ENCODE results near the gene PTK7. TPM values are rescaled to one million over a fixed set of nuclear protein-coding genes. Genes with fewer than 3 reads are reported as not detected.

PTK7 gene
- total RNA-seq, 1 experiment from 2014 or later: 42.6 TPM

GRCh38 chr6:43125555-43125954 is 49.4 kb downstream of the PTK7 start:
- ChIA-PET POLR2A (interaction anchor here (0.8 to 1.5 kb wide), 7 partner anchors 10 to 111 kb away, joined by 3 to 6 read pairs (median 3); partner anchors contain the start of genes CUL9 and KLHDC3), CTCF (interaction anchor here (0.6 to 1.8 kb wide), 6 partner anchors 18 to 345 kb away, joined by 3 to 8 read pairs (median 4); partner anchors contain the start of gene CUL7)
- H3K36me3 Mint-ChIP-seq (ENCODE audit: insufficient read depth, unreplicated experiment): peaks cover 6% of the 10 kb centered on the region
- intact Hi-C loops (cut with micrococcal nuclease): no loop called here
- DNase-seq (ENCODE audit: unreplicated experiment): no peak
- BruUV-seq (replicated peaks): no TSS peak
- peaks cover 41% of the 10 kb centered on the region for H3K4me1 Mint-ChIP-seq (ENCODE audit: insufficient read depth, unreplicated experiment)
- no peaks in the 10 kb centered on the region for H3K9me3 Mint-ChIP-seq (ENCODE audit: unreplicated experiment)
- no peaks in the 10 kb centered on the region for H3K27me3 Mint-ChIP-seq (ENCODE audit: insufficient read depth, unreplicated experiment)
- no peak for TF ChIP-seq CTCF (IDR thresholded peaks at IDR 0.05; ENCODE audit: unreplicated experiment)
- H3K4me3 Mint-ChIP-seq (ENCODE audit: unreplicated experiment): no peak overlapping the region
- H3K27ac Mint-ChIP-seq (ENCODE audit: low read depth, unreplicated experiment): peak overlapping the region; percentile 25

- Mint-ChIP-seq H3K4me3 (ENCODE audit: unreplicated experiment) (no peak overlapping the region), H3K9me3 (ENCODE audit: unreplicated experiment) (no peaks in the 10 kb centered on the region), H3K27ac (ENCODE audit: low read depth, unreplicated experiment) (no peak overlapping the region), H3K36me3 (ENCODE audit: insufficient read depth, unreplicated experiment) (peaks cover 1% of the 10 kb centered on the region), H3K4me1 (ENCODE audit: insufficient read depth, unreplicated experiment) (peaks cover 32% of the 10 kb centered on the region), H3K27me3 (ENCODE audit: insufficient read depth, unreplicated experiment) (no peaks in the 10 kb centered on the region)
- intact Hi-C loops (cut with micrococcal nuclease): no loop called here
- CTCF ChIA-PET: interaction anchor here (0.6 to 2.3 kb wide), 3 partner anchors 16 to 80 kb away, joined by 3 to 18 read pairs (median 4); partner anchors contain the start of gene CUL7
- TF ChIP-seq CTCF (IDR thresholded peaks at IDR 0.05; ENCODE audit: unreplicated experiment): no peak
- POLR2A ChIA-PET: interaction anchor here (0.6 kb wide), 1 partner anchor 14 kb away, joined by 4 read pairs; no protein-coding TSS in a partner anchor
- DNase-seq (ENCODE audit: unreplicated experiment): no peak
- no TSS peak for BruUV-seq (replicated peaks)
Measured at GRCh38 chr6:43127180-43127579, 51.1 kb downstream of the PTK7 start.

GRCh38 chr6:43127877-43128276 is 51.8 kb downstream of the PTK7 start:
- Mint-ChIP-seq H3K27me3 (ENCODE audit: insufficient read depth, unreplicated experiment) (no peaks in the 10 kb centered on the region), H3K4me1 (ENCODE audit: insufficient read depth, unreplicated experiment) (peaks cover 29% of the 10 kb centered on the region), H3K4me3 (ENCODE audit: unreplicated experiment) (no peak overlapping the region), H3K9me3 (ENCODE audit: unreplicated experiment) (no peaks in the 10 kb centered on the region), H3K27ac (ENCODE audit: low read depth, unreplicated experiment) (no peak overlapping the region), H3K36me3 (ENCODE audit: insufficient read depth, unreplicated experiment) (peaks cover 5% of the 10 kb centered on the region)
- CTCF ChIA-PET: interaction anchor here (0.6 to 2.3 kb wide), 3 partner anchors 15 to 895 kb away, joined by 3 to 18 read pairs (median 3); no protein-coding TSS in a partner anchor
- no TSS peak for BruUV-seq (replicated peaks)
- TF ChIP-seq CTCF (IDR thresholded peaks at IDR 0.05; ENCODE audit: unreplicated experiment): no peak
- DNase-seq (ENCODE audit: unreplicated experiment): no peak
- POLR2A ChIA-PET: no interaction called here
- intact Hi-C loops (cut with micrococcal nuclease): no loop called here

GRCh38 chr6:43128926-43129325 is 52.8 kb downstream of the PTK7 start:
- ChIA-PET POLR2A (interaction anchor here (0.6 to 1.7 kb wide), 2 partner anchors 52 to 70 kb away, joined by 3 to 7 read pairs; partner anchors contain the start of genes KLC4, MRPL2 and PTK7), CTCF (interaction anchor here (0.6 to 2.3 kb wide), 5 partner anchors 14 to 218 kb away, joined by 3 to 18 read pairs (median 4); partner anchors contain the start of genes KLC4 and MRPL2)
- BruUV-seq (replicated peaks): no TSS peak
- no peak for TF ChIP-seq CTCF (IDR thresholded peaks at IDR 0.05; ENCODE audit: unreplicated experiment)
- DNase-seq (ENCODE audit: unreplicated experiment): no peak
- Mint-ChIP-seq H3K27ac (ENCODE audit: low read depth, unreplicated experiment) (no peak overlapping the region), H3K36me3 (ENCODE audit: insufficient read depth, unreplicated experiment) (peaks cover 5% of the 10 kb centered on the region), H3K9me3 (ENCODE audit: unreplicated experiment) (no peaks in the 10 kb centered on the region), H3K27me3 (ENCODE audit: insufficient read depth, unreplicated experiment) (no peaks in the 10 kb centered on the region), H3K4me3 (ENCODE audit: unreplicated experiment) (no peak overlapping the region), H3K4me1 (ENCODE audit: insufficient read depth, unreplicated experiment) (peaks cover 24% of the 10 kb centered on the region)
- intact Hi-C loops (cut with micrococcal nuclease): loop anchor here (1.0 kb wide), 1 partner anchor 228 kb away; no protein-coding TSS in a partner anchor
